COLO829 (cell line): ENCODE data around the gene EYA3.

Experiments used
- DNase-seq: peaks from one replicate; pipeline ENCODE4 v3.0.0; 2012; ENCODE audit warnings: low spot score

EYA3 gene

GRCh38 chr1:28112388-28113241, 24.2 kb upstream of the EYA3 start:
- no peak for DNase-seq

DNA sequence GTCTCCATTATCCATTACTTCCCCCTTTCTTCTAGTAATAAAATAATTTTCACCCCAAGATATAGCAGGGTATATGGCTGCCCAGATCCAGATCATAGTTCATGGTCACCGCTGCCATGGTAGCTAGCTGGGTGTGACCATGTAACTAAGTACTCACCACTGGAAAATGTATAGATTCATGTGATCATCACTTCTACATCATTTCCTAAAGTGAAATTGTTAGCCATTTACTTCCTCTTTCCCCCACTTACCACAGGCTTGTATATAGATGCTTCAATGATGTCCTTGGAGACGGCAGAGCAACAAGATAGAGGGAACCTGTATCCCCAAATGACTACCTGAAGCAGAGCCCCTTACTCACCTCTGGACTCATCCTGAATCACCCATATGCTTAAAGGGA, 22.7 kb upstream of the EYA3 start:
- no peak for DNase-seq

GRCh38 chr1:28110555-28110954, 22.1 kb upstream of the EYA3 start:
- DNase-seq: no peak

DNA sequence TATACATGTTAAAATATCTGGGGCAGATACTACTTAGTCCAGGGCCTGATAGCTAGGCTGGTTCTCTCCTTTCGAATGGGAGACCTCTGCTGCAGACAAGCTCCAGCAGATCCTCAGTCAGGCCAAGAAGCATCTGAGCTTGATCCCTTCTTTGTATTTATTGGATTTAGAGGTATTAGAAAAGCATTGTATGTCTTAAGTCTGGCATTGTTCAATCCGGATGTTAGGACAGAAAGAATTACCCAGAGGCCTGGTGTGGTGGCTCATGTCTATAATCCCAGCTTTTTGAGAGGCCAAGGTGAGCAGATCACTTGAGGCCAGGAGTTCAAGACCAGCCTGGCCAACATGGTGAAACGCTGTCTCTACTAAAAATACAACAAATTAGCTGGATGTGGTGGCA, 21.2 kb upstream of the EYA3 start:
- DNase-seq: no peak

- DNase-seq: no peak
These were observed 19.6 kb upstream of the EYA3 start for GRCh38 chr1:28108001-28108400.

DNA sequence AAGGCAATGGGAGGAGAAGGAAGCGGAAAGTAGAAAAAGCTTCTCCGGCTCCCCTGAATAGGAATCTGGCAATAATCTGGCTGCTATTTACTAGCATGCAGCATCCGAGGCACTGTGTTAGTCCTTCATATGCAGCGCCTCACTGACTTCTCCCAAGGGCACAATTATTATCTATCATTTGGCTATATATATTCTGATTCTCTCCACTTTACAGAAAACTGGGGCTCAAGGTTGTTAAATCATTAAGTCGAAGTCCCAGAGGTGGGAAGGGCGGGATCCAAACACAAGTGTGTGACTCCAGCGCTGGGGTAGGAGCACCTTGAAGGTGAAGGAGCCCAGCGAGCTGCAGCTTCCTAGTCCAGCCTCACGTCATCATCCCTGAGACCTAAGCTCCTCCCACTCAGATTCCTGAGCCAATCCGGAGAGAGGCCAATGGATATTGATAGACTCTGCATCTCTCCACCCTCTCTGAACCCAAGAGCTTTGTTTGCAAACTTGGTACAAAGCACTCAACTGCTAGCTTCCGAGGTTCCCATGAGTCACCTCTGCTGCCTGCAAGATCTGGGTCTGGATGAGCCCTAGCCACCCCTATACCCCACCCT, 16.6 kb upstream of the EYA3 start:
- no peak for DNase-seq

DNA sequence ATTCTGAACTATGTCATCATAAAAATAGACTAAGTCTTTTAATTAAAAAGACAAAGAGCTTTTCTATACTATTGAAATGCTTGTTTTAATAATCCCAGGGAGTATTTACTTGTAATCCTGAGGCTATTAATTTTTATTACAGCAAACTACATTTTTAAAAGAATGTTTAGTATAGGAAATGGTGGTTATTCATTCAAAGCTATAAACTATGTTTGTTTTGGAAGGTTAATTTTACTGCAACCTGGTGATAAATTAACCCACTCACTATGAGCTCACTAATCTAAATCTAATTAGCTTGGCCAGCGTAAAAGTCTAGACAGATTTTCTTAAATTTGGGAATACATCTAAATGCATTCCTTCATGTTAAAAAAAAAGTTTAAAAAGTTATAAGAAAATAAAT, 13.8 kb upstream of the EYA3 start:
- DNase-seq: no peak

DNA sequence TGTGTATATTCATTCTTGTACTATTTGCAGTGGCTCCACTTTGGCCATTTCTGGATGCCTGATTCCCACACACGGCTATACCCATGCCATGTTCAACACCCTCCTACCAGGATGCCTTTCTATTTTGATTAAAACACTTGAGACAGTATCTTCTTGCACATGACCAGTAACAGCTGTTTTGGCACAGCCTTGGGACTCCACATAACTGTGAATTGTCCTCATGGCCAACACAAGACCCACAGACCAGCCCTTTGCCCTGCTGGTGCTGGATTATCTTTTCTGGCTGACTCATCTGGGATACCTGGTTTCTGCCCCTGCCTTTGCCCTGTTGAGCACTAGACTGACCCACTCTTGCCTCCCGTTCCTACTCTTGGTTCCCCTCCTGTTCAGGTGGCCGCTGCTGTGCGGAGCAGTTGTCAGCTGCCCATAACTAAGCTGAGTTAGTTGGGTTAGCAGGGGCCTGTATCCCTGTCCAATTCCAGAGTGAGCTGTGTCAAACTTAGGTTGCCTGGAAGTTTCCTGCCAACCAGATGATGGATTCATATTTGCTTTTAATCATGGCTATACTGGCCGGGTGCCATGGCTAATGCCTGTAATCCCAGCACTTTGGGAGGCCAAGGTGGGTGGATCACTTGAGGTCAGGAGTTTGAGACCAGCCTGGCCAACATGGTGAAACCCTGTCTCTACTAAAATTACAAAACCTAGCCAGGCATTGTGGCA, 10.8 kb upstream of the EYA3 start:
- no peak for DNase-seq

- no peak for DNase-seq
These were observed 8.7 kb upstream of the EYA3 start for GRCh38 chr1:28097100-28097472.

- DNase-seq: no peak
These were observed 8.0 kb upstream of the EYA3 start for GRCh38 chr1:28096210-28097099.

GRCh38 chr1:28091043-28091781, 2.8 kb upstream of the EYA3 start:
- DNase-seq: peak; percentile 52

DNA sequence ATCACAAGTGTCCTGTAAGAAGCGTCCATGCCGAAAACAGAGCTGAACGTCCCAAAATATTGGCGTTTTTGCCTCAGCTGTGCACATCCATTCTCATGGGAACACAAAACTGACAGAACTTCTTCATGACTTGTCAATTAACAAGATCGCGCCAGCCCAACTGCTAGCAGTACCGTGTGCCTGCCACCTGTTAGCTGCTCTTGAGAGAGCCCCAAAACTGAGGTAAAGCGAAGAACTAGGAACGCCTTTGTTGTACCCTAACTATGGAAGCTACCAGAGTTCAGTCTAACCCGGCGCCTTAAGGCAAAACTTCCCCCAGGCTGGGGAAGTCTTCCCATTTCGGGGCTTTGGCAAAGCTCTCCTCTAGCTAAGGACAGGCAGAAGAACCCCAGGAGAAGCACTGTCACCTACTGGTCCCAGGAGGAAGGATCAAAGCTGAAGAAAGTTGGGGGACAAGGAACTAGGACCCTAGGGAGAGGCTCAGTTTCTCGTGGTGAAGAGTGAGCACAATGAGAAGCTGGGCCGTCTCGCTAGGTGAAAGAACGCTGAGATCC, 719 bp downstream of the EYA3 start:
- DNase-seq: no peak

- no peak for DNase-seq
These were observed 1.8 kb downstream of the EYA3 start for GRCh38 chr1:28086651-28087050.

DNA sequence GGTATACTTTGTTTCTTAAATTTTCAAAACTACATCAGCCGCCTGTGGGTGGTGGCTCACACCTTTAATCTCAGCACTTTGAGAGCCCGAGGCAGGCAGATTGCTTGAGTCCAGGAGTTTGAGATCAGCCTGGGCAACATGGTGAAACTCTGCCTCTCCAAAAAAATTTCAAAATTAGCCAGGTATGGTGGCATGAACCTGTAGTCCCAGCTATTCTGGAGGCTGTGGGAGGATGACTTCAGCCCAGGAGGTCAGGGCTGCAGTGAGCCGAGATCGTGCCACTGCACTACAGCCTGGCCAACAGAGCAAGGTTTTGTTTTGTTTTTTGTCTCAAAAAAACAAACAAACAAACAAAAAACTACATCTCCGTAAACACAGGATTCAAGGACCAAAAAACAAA, 3.3 kb downstream of the EYA3 start:
- DNase-seq: no peak

GRCh38 chr1:28083876-28084275, 4.5 kb downstream of the EYA3 start:
- no peak for DNase-seq

DNA sequence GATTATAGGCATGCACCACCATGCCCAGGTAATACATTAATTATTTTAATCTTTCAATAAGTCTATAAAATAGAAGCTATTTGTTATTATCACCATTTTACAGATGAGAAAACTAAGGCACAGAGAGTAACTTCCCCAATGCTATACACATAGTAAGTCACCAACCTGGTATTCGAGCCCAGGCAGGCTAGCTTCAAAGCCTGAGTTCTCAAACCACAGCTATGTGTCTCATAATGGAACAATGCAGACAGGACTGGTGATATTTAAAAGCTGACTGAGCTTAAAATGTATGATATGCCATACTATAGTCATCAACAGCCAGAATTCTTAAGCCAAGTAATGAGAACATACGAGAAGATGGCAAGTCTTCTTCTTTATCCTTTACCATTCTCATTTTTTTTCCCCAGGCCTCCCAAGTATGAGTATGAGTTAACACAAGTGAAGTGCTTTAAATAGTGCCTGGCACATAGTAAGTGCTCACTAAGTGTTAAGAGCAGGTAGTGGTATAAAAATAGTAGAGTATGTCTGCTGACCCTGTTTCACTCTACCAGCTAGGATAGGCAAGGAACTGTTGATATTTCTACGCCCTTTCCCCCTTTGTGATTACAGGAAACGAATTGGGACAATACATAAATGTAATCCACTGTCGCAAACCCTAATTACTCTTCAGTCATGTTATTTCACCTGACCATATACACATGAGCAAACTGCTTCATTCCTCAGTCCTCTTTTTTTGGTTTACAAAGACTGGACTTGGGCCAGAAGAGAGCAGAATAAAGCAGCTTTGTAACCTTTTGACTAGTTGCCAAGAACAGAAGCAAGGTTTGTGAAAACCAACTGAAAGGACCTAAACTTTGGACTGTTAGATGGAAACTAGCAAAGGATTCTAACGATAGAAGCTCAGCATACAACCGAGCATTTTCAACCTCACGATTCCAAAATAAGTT, 9.5 kb downstream of the EYA3 start:
- peak; percentile 79 for DNase-seq

GRCh38 chr1:28078262-28078661, 10.1 kb downstream of the EYA3 start:
- no peak for DNase-seq

- DNase-seq: no peak
These were observed 13.4 kb downstream of the EYA3 start for GRCh38 chr1:28074892-28075511.

DNA sequence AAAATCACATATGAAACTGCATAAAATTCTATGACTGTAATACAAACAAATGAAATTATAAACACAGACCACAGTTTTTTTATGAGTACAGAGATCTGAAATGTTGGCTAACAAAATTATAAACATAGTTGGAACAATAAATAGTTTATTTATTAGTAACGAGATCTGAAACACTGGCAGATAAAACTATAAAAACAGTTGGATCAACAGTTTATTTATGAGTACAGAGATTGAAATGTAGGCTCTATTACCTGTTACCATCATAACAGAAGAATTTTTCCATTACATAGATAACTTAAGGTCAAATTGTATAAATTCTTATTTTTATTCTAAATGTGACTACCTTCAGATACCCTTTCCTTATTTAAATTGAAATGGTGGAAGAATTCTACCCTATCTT, 14.5 kb downstream of the EYA3 start:
- no peak for DNase-seq

DNA sequence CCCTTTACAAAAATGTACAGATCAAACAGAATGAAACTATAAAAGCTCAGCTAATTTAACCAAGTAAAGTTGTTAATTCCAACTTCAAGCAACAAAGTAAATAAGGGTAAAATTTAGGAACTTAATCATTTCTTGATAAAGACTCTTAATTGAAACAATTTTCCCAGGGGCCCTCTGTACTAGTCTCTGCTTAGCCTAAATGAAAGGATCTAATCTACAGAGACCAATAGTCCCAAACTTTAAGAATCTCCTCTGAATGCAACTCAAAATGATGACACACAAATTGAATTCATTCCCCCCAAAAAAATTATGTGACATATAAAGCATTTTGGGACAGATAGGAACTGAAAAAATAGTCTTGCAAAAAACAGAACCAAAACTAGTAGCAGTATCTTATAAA, 16.6 kb downstream of the EYA3 start:
- no peak for DNase-seq
